Stimulated activated CD8-positive, alpha-beta memory T cell treated with anti-CD3 and anti-CD28 coated beads, Interleukin-15, amount 100 ng/mL, for 48 hours (primary cell): Measurements from ENCODE around the gene TTC23.
"Not testable (repeated sequence)": the region's sequence is repeated elsewhere in the genome, so short reads cannot be mapped to it uniquely, and the experiment has no call there.

ENCODE experiments used
- DNase-seq, 2 donors: peaks; one replicate each; pipeline ENCODE4 v3.0.0-alpha.2; 2020; ENCODE audit warnings: low read depth in 2 of 2

The TTC23 gene

GRCh38 chr15:99197856-99198255 is 51.5 kb downstream of the TTC23 start:
- DNase-seq = no peak

GRCh38 chr15:99192181-99192580 is 57.2 kb downstream of the TTC23 start:
- not testable (repeated sequence) for DNase-seq

GRCh38 chr15:99187936-99188335 is 61.4 kb downstream of the TTC23 start:
- DNase-seq = no peak

- DNase-seq = no peak
Observed at GRCh38 chr15:99185414-99186130, 63.8 kb downstream of the TTC23 start.

- DNase-seq = no peak
Observed at GRCh38 chr15:99182791-99183190, 66.6 kb downstream of the TTC23 start.

- no peak for DNase-seq
Observed at GRCh38 chr15:99181545-99181971, 67.8 kb downstream of the TTC23 start.

GRCh38 chr15:99180964-99181306 is 68.4 kb downstream of the TTC23 start:
- DNase-seq = no peak

- DNase-seq = no peak
Observed at GRCh38 chr15:99180086-99180963, 69.1 kb downstream of the TTC23 start.

GRCh38 chr15:99177679-99178078 is 71.7 kb downstream of the TTC23 start:
- DNase-seq = no peak

DNA sequence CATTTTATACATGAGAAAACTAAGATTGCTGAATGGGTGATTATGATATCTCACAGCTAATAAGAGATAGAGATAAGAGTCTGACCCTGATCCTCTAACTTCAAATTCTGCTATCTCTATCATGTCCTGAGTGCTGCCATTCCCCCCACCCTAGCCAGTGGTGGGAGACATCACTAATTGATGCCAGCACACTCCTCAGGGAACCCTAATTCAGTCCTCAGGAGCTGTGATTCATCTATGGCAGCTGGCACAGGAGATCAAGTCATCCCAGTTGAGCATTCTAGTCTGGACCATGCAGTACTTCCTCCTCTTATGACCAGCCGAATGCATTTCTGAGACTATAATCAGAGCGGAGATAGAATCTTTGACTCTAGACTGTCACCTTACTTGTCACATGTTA is 72.6 kb downstream of the TTC23 start:
- no peak for DNase-seq

GRCh38 chr15:99174567-99175395 is 74.6 kb downstream of the TTC23 start:
- DNase-seq = no peak

GRCh38 chr15:99172989-99173388 is 76.4 kb downstream of the TTC23 start:
- DNase-seq = no peak

DNA sequence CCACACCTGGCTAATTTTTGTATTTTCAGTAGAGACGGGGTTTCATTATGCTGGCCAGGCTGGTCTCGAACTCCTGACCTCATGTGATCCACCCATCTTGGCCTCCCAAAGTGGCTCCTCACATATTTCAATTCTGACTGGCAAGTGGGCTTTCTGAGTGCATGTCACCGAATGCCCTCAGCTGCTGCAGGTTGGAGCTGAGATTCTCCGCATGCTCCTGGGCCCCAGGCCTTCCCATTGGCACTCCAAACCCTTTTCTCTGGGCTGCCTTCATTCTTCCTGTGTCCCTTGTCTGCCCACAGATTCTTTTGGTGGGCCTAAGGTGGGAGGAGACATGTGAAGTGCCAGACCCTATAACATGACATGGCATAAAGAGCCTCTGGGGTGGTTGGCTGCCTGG is 77.2 kb downstream of the TTC23 start:
- DNase-seq = no peak

GRCh38 chr15:99170476-99171065 is 78.8 kb downstream of the TTC23 start:
- no peak for DNase-seq

- DNase-seq = no peak
Observed at GRCh38 chr15:99169769-99170311, 79.5 kb downstream of the TTC23 start.

GRCh38 chr15:99168601-99169580 is 80.5 kb downstream of the TTC23 start:
- no peak for DNase-seq

GRCh38 chr15:99167640-99168039 is 81.7 kb downstream of the TTC23 start:
- no peak for DNase-seq

DNA sequence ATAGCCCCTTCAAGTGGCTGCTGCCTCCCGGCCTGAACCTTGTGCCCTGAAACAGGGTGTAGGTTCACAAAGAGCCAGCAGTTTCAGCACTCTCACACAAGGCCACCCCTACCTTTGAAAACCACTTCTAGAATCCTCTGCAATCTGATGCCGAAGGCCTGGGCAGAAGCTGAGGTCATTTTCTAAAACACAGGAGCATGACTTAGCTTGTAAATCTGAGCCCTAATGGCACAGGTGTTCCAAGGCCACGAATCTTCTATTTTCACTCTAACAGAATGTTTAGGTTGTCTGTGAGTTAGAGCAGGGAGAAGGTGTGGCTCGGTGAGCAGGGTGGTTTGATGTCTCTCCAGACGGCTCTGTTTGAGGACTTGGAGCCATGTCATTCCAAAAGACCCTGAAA is 82.2 kb downstream of the TTC23 start:
- DNase-seq = no peak

GRCh38 chr15:99165956-99166689 is 83.3 kb downstream of the TTC23 start:
- no peak for DNase-seq
